GM12865 (cell line): Measurements from ENCODE around the gene GOLGA1.
"Not testable (repeated sequence)": the region's sequence is repeated elsewhere in the genome, so short reads cannot be mapped to it uniquely, and the experiment has no call there.

Experiments used
- DNase-seq: peaks from one replicate; pipeline ENCODE4 v3.0.0; 2010; ENCODE audit warnings: low read depth
- H3K4me3 ChIP-seq: 2 replicates; pipeline ENCODE4 v1.5.1; 2011; ENCODE audit warnings: mild to moderate bottlenecking, low read depth, low read length, control low read depth
- CTCF ChIP-seq: IDR thresholded peaks from 2 replicates; pipeline ENCODE4 v1.5.1; 2011; ENCODE audit warnings: low read length, control low read depth, low read depth, inconsistent platforms; ENCODE audit not compliant: insufficient read depth; ENCODE audit errors: missing control alignments

The GOLGA1 gene

GRCh38 chr9:124969401-124969800 is 28.5 kb upstream of the GOLGA1 start:
- no peak for TF ChIP-seq CTCF
- H3K4me3 ChIP-seq: no peak overlapping the region
- DNase-seq: no peak

GRCh38 chr9:124968238-124968637 is 27.4 kb upstream of the GOLGA1 start:
- TF ChIP-seq CTCF: no peak
- no peak for DNase-seq
- no peak overlapping the region for H3K4me3 ChIP-seq

- DNase-seq, H3K4me3 ChIP-seq: not testable (repeated sequence)
These were observed 25.1 kb upstream of the GOLGA1 start for GRCh38 chr9:124965775-124966568.

- no peak overlapping the region for H3K4me3 ChIP-seq
- DNase-seq: no peak
- TF ChIP-seq CTCF: no peak
These were observed 23.7 kb upstream of the GOLGA1 start for GRCh38 chr9:124964604-124965003.

- no peak for TF ChIP-seq CTCF
- DNase-seq: no peak
- no peak overlapping the region for H3K4me3 ChIP-seq
These were observed 23.2 kb upstream of the GOLGA1 start for GRCh38 chr9:124964056-124964455.

- TF ChIP-seq CTCF: no peak
- DNase-seq: no peak
- no peak overlapping the region for H3K4me3 ChIP-seq
These were observed 19.5 kb upstream of the GOLGA1 start for GRCh38 chr9:124960409-124960752.

GRCh38 chr9:124959671-124960408 is 19.0 kb upstream of the GOLGA1 start:
- not testable (repeated sequence) for H3K4me3 ChIP-seq, DNase-seq

GRCh38 chr9:124954255-124954654 is 13.4 kb upstream of the GOLGA1 start:
- no peak for TF ChIP-seq CTCF
- no peak for DNase-seq
- no peak overlapping the region for H3K4me3 ChIP-seq
